GM12891 (cell line): ENCODE data around the gene COL24A1.
"Not testable (repeated sequence)": the region's sequence is repeated elsewhere in the genome, so short reads cannot be mapped to it uniquely, and the experiment has no call there.

Source experiments
- POLR2AphosphoS5 ChIP-seq: IDR thresholded peaks from 2 replicates; pipeline ENCODE4 v1.6.1; 2011; ENCODE audit warnings: low read depth, low read length, control low read depth
- TAF1 ChIP-seq: IDR thresholded peaks from 2 replicates; pipeline ENCODE4 v1.6.1; 2011; ENCODE audit warnings: low read depth, low read length, control low read depth

- not testable (repeated sequence) for TF ChIP-seq POLR2AphosphoS5, TAF1
Measured at GRCh38 chr1:86072474-86072873, 84.1 kb downstream of the COL24A1 start.
